Lower lobe of right lung (tissue), 2 donors: ENCODE measurements around the gene GLI3. TPM values are rescaled to one million over a fixed set of nuclear protein-coding genes. Genes with fewer than 3 reads are reported as not detected.

Source experiments
- ATAC-seq, 2 donors: fragments of 200-7000 bp; cut with Tn5 transposase; one replicate each; pipeline ENCODE4 v1.9.1; 2020 to 2022; ENCODE audit warnings: mild to moderate bottlenecking in 2 of 2, moderate library complexity in 2 of 2
- DNase-seq: peaks from one replicate; pipeline ENCODE4 v3.0.0-alpha.2; 2020
- H3K27ac ChIP-seq: fragments of 200-600 bp; one replicate; pipeline ENCODE4 v1.8.0; 2022
- H3K27me3 ChIP-seq: fragments of 200-600 bp; one replicate; pipeline ENCODE4 v1.8.0; 2022; ENCODE audit warnings: low read depth
- H3K36me3 ChIP-seq: fragments of 200-600 bp; one replicate; pipeline ENCODE4 v1.8.0; 2022; ENCODE audit warnings: mild to moderate bottlenecking
- H3K4me1 ChIP-seq: fragments of 200-600 bp; one replicate; pipeline ENCODE4 v1.8.0; 2022
- H3K4me3 ChIP-seq: fragments of 200-600 bp; one replicate; pipeline ENCODE4 v1.8.0; 2022; ENCODE audit warnings: mild to moderate bottlenecking
- H3K9me3 ChIP-seq: fragments of 200-600 bp; one replicate; pipeline ENCODE4 v1.8.0; 2022
- intact Hi-C: fragments of 100-400 bp; cut with DNase I; formaldehyde crosslinking; loops from one replicate; pipeline ENCODE4 v1.11.0; 2022
- total RNA-seq: library from RNA; stranded (reverse); fragmentation: NEBNext Ultra II Directional; extraction: Animal tissue kit (Norgen Biotek cat#: 25700); gene quantifications from one replicate; pipeline ENCODE4 v1.2.1, GENCODE V29; 2021
- TF ChIP-seq, protein P1 (sequence below): fragments of 200-600 bp; IDR thresholded peaks from one replicate; pipeline ENCODE4 v1.8.0; 2022; ENCODE audit warnings: antibody characterized with exemption, mild to moderate bottlenecking
- donor health status: DM: no; HTN: yes; CAD: no; lungs with severe emphysema.

Gene GLI3
- total RNA-seq, 1 donor from 2014 or later: 20.7 TPM

GRCh38 chr7:41977661-41978060 lies 259.3 kb downstream of the GLI3 start:
- Histone ChIP-seq H3K9me3 (no peaks in the 10 kb centered on the region), H3K27me3 (no peaks in the 10 kb centered on the region), H3K27ac (no peak overlapping the region), H3K4me1 (peaks cover 24% of the 10 kb centered on the region), H3K4me3 (no peak overlapping the region), H3K36me3 (no peaks in the 10 kb centered on the region)
- no peak for ATAC-seq
- no peak for DNase-seq
- TF ChIP-seq, protein P1, sequence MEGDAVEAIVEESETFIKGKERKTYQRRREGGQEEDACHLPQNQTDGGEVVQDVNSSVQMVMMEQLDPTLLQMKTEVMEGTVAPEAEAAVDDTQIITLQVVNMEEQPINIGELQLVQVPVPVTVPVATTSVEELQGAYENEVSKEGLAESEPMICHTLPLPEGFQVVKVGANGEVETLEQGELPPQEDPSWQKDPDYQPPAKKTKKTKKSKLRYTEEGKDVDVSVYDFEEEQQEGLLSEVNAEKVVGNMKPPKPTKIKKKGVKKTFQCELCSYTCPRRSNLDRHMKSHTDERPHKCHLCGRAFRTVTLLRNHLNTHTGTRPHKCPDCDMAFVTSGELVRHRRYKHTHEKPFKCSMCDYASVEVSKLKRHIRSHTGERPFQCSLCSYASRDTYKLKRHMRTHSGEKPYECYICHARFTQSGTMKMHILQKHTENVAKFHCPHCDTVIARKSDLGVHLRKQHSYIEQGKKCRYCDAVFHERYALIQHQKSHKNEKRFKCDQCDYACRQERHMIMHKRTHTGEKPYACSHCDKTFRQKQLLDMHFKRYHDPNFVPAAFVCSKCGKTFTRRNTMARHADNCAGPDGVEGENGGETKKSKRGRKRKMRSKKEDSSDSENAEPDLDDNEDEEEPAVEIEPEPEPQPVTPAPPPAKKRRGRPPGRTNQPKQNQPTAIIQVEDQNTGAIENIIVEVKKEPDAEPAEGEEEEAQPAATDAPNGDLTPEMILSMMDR: no peak
- intact Hi-C loops: no loop called here

GRCh38 chr7:41977151-41977651 lies 259.8 kb downstream of the GLI3 start:
- Histone ChIP-seq H3K4me1 (peaks cover 24% of the 10 kb centered on the region), H3K9me3 (no peaks in the 10 kb centered on the region), H3K27me3 (no peaks in the 10 kb centered on the region), H3K4me3 (no peak overlapping the region), H3K27ac (no peak overlapping the region), H3K36me3 (peaks cover 2% of the 10 kb centered on the region)
- TF ChIP-seq, protein P1: peak; percentile 72
- DNase-seq: no peak
- intact Hi-C loops: no loop called here
- peak; percentile 34 to 60 for ATAC-seq

GRCh38 chr7:41976411-41976810 lies 260.6 kb downstream of the GLI3 start:
- ATAC-seq (no peak), DNase-seq (no peak)
- intact Hi-C loops: no loop called here
- TF ChIP-seq, protein P1: no peak
- H3K36me3 ChIP-seq: peaks cover 10% of the 10 kb centered on the region
- no peak overlapping the region for H3K4me3 ChIP-seq
- no peak overlapping the region for H3K27ac ChIP-seq
- no peaks in the 10 kb centered on the region for H3K27me3 ChIP-seq
- no peaks in the 10 kb centered on the region for H3K9me3 ChIP-seq
- H3K4me1 ChIP-seq: peaks cover 24% of the 10 kb centered on the region

DNA sequence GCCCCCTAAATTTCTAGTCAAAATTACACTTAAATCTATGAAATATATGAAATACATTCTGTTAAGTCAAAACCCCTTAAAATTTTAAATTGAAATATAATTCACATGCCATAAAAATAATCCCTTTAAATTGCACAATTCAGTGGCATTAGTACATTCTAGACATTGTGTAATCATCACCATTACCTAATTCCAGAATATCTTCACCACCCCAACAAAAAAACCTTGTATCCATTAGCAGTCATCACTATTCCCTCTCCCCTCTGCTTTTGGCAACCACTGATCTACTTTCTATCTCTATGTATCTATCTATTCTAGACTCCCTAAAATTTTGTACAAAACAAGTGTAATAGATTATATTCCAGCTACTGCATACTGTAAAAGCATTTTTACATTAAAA lies 261.2 kb downstream of the GLI3 start:
- no peak for DNase-seq

GRCh38 chr7:41974870-41975557 lies 262.0 kb downstream of the GLI3 start:
- intact Hi-C loops: no loop called here
- DNase-seq: no peak
- Histone ChIP-seq H3K27ac (no peak overlapping the region), H3K36me3 (peaks cover 10% of the 10 kb centered on the region), H3K4me1 (peaks cover 24% of the 10 kb centered on the region), H3K4me3 (no peak overlapping the region), H3K27me3 (no peaks in the 10 kb centered on the region), H3K9me3 (no peaks in the 10 kb centered on the region)
- TF ChIP-seq, protein P1: no peak
- peak in 1 of 2 donors; percentile 35 for ATAC-seq

More for the DNA sequence above, 261.2 kb downstream of the GLI3 start:
- Histone ChIP-seq H3K27me3 (no peaks in the 10 kb centered on the region), H3K36me3 (peaks cover 10% of the 10 kb centered on the region), H3K9me3 (no peaks in the 10 kb centered on the region), H3K4me3 (no peak overlapping the region), H3K4me1 (peaks cover 24% of the 10 kb centered on the region), H3K27ac (no peak overlapping the region)
- TF ChIP-seq, protein P1: no peak
- intact Hi-C loops: no loop called here
- peak in 1 of 2 donors; percentile 46 for ATAC-seq
